ENCODE measurements around the gene TMEM125. TPM values are rescaled to one million over a fixed set of nuclear protein-coding genes. Genes with fewer than 3 reads are reported as not detected.
A peak's percentile ranks its signal among the peaks of the same experiment; 100 is the strongest.

TMEM125 gene
- total and polyA plus RNA-seq, 10 of the 15 experiments (the other 5 are each of a cell fraction or from before 2014, with no cell fraction given): 0.28 TPM; not detected in 9

GRCh38 chr1:43227143-43227764 lies 42.5 kb upstream of the TMEM125 start (continued):
- peak; percentile 91 to 95 (median 94) for TF ChIP-seq CTCF (IDR thresholded peaks at IDR 0.05 in 2 of 3, conservative IDR thresholded peaks at IDR 0.05 in 1 of 3; ENCODE audit: control insufficient read depth in 2 of 3, extremely low read depth in 1 of 3, insufficient read depth in 1 of 3, low read depth in 3 of 3, low read length in 3 of 3)
- no peak for TF ChIP-seq IKZF1 (conservative IDR thresholded peaks at IDR 0.05)
- peak; percentile 92 for TF ChIP-seq SMC3 (IDR thresholded peaks at IDR 0.05; ENCODE audit: borderline replicate concordance, low read length)
- TF ChIP-seq FOXM1 (IDR thresholded peaks at IDR 0.05; ENCODE audit: low read depth, low read length): no peak
- no peak for TF ChIP-seq SPI1 (IDR thresholded peaks at IDR 0.05; ENCODE audit: borderline replicate concordance, insufficient read depth, low read depth, low read length)
- TF ChIP-seq NFIC (IDR thresholded peaks at IDR 0.05; ENCODE audit: low read depth, low read length): no peak
- no peak for TF ChIP-seq ZBTB4 (CRISPR knock-in tag; IDR thresholded peaks at IDR 0.05)
- TF ChIP-seq MTA3 (IDR thresholded peaks at IDR 0.05; ENCODE audit: borderline replicate concordance, low read length): no peak
- no peak for TF ChIP-seq TCF12 (IDR thresholded peaks at IDR 0.05; ENCODE audit: low read depth, low read length)
- TF ChIP-seq PML (IDR thresholded peaks at IDR 0.05; ENCODE audit: low read length): no peak
- TF ChIP-seq BACH1 (IDR thresholded peaks at IDR 0.05; ENCODE audit: borderline replicate concordance): no peak
- 0 out of 2 replicates have a peak, but pooled peaks have one; percentile 35 for TF ChIP-seq NBN (IDR thresholded peaks at IDR 0.05)
- TF ChIP-seq HDAC2 (IDR thresholded peaks at IDR 0.05): no peak
- no peak for TF ChIP-seq CREM (IDR thresholded peaks at IDR 0.05; ENCODE audit: low read depth)
- TF ChIP-seq ZBTB33 (IDR thresholded peaks at IDR 0.05): no peak
- TF ChIP-seq ZNF207 (IDR thresholded peaks at IDR 0.05; ENCODE audit: borderline replicate concordance): no peak
- no peak for TF ChIP-seq ZSCAN29 (IDR thresholded peaks at IDR 0.05)
- TF ChIP-seq POU2F2 (IDR thresholded peaks at IDR 0.05; ENCODE audit: borderline replicate concordance, low read depth, low read length): 0 out of 3 replicates have a peak, but pooled peaks have one; percentile 42
- TF ChIP-seq ATF2 (IDR thresholded peaks at IDR 0.05; ENCODE audit: low read length): no peak
- peak; percentile 76 for TF ChIP-seq ZNF384 (IDR thresholded peaks at IDR 0.05; ENCODE audit: borderline replicate concordance, low read depth, low read length)
- no peak for TF ChIP-seq RCOR1 (conservative IDR thresholded peaks at IDR 0.05; ENCODE audit: low read depth, low read length)
- no peak for TF ChIP-seq SIX5 (IDR thresholded peaks at IDR 0.05; ENCODE audit: low read depth, low read length, severe bottlenecking)

All from GM12878 (cell line).